Hippocampal formation (tissue), 2 donors: Measurements from ENCODE around the gene SELENOM.
"Not testable (repeated sequence)": the region's sequence is repeated elsewhere in the genome, so short reads cannot be mapped to it uniquely, and the experiment has no call there.

Experiments
- DNase-seq, 2 donors: peaks; one replicate each; lab custom pipeline; 2025; lab: John Stamatoyannopoulos, UW

The SELENOM gene

DNA sequence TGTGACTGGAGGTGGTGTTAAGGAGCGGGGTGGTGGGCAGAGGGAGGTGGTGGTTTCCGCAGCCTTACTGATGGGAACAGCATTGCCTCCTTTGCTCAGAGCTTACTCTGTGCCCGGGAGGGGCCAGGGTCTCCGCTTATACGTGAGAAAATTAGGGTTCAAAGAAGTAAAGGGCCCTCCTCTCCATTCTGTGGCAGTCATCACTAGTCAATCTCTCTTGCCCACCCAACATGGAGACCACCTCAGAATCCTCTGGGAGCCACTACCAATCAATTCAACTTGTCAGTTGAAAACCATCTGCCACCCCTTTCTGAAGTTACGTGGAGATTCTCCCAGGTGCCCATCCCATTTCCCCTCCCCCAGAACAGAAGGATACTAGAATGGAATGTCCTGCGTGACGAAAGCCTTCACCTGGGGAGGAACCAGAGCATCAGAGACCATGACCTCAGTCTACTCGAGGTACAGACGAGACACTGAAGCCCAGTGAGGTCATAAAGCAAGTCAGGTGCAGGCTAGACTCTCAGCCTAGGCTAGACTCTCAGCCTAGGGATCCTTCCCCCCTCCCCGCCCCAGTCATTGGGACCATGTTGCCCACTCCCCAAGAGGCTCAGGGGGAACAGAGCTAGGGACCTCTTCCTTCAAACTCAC lies 2.0 kb downstream of the SELENOM start:
- DNase-seq = no peak

GRCh38 chr22:31104869-31105268 lies 2.5 kb downstream of the SELENOM start:
- no peak for DNase-seq

- DNase-seq = no peak
Measured at GRCh38 chr22:31103899-31104694, 3.3 kb downstream of the SELENOM start.

DNA sequence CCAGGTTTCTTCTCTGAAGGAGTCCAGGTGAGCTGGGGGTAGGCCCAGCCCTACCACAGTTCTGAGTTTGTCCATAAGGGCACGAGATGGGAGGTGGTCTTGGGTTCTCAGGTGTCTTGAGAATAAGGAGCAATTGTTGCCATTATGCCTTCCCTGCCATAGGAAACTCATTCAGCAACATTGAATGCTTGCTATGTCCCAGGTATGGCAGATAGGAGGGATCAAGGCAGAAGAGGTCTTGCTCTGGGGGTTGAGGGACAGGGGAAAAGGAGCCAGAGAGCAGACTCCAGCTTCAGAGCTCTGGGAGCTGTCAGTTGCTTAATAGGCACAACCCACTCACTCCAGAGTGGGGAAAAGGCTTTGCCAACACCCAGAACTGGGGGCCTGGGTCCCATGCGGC lies 4.3 kb downstream of the SELENOM start:
- DNase-seq = no peak

DNA sequence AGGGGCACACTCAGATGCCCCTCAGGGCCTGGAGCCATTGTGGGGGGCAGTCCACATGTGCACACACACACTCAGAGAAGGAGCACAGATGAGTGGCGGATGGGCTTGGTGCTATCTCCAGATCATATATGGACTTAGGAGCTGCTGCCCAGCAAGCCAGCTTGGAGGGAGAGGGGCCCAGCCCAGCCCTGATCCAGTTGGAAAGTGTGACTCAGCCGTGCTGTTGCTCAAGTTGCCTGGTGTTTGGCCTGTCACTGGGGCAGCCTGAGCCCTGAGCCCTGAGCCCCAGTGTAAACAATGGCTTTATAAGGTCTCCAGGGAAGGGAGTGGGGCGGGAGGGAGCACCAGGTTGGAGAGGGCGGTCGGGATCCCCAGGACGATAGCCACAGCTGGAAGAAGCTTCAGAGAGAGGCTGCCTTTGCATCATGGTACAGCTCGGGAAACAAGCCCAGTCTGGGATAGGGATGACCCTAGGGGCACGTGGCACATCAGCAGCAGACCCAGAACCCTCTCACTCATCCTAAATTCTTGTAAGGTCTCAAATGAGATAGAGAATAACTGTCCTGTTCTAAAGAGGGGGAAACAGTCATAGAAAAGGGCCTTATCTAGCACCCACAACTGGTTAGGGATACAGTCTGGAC lies 4.8 kb downstream of the SELENOM start:
- no peak for DNase-seq

- DNase-seq = no peak
Measured at GRCh38 chr22:31100762-31101525, 6.4 kb downstream of the SELENOM start.

DNA sequence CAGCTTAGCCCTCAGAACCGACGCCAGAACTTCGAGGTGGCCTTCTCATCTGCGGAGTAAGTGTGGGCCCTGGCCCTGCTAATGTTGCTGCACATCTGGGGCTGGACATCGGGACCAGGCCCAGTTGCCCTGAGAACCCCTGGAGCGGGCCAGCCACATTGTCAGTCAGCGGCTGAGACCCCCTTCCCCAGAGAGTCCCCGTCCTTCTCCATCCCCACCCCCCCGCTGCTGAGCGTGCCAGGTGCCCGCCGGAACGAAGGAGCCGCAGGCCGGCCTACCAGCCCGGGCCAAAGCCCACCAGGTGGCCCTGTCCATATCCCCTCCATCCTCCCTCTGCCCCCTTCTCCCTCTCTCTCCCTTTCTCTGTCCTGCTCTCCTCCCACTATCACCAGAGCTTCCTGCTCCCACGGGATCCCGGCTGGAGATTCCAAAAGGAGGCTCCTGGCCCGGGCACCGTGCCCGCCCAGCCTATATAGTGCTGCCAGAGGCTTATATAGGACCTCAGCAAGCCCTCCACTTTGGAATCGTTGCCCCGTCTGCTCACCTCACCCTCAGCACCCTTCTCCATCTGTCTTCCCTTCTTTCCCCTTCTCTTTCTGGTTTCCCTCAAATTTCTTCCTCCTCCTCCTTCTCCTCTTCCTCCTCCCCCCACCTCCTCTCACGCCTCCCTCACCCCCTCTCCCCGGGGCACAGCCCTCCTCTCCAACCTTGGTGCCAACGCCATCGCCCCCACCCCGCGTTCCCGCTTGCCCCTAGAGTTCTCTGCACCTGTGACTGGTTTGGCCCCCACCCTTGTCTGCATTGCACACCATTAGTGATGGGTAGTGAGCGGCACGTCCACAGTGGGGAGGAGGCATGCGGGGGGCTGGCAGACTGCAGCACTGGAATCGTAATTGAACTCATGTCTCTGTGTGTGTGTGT lies 7.3 kb downstream of the SELENOM start:
- DNase-seq = no peak

DNA sequence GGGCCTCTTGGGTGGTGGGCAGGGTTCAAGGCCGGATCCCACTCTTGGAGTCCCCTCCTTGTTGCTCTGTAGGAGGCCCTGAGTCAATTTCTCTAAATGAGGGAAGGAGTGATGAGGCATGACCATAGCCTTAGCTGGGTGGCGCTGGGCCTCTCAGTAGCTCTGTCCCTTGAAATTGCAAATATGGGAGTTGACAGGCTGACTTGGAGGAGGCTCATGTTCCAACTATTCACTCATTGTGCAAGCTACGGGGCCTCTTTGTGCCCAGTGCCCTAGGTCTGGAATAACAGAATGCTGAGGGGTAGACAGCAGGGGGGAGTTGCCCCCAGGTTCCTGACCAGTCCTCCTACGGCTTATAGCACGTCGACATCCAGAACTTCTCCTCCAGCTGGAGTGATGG lies 8.0 kb downstream of the SELENOM start:
- DNase-seq = no peak

DNA sequence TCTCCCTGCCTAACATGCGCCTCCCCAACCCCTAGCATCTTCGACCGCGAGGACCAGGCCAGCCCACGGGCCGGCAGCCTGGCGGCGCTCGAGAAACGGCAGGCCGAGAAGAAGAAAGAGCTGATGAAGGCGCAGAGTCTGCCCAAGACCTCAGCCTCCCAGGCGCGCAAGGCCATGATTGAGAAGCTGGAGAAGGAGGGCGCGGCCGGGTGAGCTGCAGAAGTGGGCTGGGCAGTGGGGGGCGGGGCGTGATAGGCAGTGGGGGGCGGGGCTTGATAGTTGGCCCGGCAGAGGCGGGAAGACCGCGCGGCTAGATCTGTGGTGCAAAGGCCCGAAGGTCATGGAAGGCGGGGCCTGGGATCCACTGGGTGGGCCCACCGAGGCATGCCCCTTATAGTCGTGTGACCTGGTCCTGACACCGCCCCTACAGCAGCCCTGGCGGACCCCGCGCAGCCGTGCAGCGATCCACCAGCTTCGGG lies 8.7 kb downstream of the SELENOM start:
- DNase-seq = peak in 1 of 2 donors; percentile 11

DNA sequence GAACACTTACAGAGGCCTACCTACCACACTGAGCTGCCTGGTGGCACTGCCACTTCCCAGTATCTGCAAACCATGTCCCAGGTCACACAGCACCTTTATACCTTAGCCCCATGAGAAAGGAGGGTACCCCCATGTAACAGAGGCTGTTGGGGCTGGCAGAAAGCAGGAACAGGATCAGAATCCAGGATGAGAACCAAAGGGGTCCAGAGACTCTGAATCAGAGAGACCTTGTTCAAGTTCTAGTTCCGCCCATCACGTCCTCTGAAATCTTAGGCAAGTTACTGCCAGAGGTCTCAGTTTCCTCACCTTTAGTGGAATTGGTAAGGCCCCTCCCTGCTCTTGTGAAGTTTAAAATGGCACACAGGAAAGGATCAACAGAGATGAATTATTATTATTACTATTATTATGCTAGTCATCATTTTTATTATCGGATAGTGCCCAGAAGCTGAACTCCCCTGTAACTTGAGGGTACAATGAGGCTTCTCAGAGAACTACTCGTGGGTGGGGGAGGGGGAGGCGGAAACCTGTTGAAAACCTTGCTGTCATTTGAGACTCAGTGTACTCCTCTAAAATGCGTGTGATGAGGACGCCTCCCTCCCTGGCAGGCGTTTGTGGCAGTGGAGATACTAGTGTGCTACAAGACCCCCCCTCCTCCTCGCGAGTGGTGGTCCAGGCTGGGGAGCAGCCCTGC lies 9.3 kb downstream of the SELENOM start:
- DNase-seq = no peak

- DNase-seq = not testable (repeated sequence)
Measured at GRCh38 chr22:31097539-31097938, 9.8 kb downstream of the SELENOM start.

- no peak for DNase-seq
Measured at GRCh38 chr22:31096657-31097279, 10.6 kb downstream of the SELENOM start.

GRCh38 chr22:31095637-31096249 lies 11.6 kb downstream of the SELENOM start:
- DNase-seq = no peak

DNA sequence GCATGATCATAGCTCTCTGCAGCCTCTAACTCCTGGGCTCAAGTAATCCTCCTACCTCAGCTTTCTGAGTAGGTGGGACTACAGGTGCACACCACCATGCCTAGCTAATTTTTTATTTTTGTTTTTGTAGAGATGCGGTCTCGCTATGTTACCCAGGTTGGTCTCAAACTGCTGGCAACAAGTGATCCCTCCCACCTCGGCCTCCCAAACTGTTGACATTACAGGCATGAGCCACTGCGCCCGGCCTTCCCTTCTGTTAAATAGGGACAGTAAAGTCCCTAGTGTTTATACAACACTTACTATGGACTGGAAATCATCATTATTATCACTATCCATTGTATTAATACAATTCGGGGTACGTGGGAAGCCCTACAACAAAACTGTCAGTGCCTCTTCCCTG lies 12.6 kb downstream of the SELENOM start:
- DNase-seq = no peak

GRCh38 chr22:31094021-31094551 lies 13.3 kb downstream of the SELENOM start:
- DNase-seq = peak in 1 of 2 donors; percentile 36

- peak in 1 of 2 donors; percentile 57 for DNase-seq
Measured at GRCh38 chr22:31093086-31093850, 14.1 kb downstream of the SELENOM start.

DNA sequence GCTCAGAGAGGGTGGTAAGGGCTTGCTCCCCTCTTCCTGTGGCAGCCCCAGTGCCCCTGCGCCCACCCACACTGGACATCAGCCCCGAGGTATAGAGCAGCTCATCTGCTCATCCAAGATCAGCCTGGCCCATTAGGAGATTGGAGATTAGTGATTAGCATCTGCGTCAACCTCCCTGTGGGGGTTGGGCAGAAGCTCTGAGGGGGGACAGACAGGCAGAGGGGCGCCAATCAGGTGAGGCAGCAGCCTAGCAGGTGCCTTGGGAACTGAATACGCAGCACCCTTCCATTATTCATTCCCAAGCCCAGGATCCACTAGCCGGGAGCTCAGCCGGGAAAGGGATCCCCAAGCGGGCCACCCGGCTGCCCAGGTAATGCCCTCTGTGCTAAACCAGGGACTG lies 15.2 kb downstream of the SELENOM start:
- no peak for DNase-seq
